ENCODE measurements around the gene ACAA2.

The ACAA2 gene

DNA sequence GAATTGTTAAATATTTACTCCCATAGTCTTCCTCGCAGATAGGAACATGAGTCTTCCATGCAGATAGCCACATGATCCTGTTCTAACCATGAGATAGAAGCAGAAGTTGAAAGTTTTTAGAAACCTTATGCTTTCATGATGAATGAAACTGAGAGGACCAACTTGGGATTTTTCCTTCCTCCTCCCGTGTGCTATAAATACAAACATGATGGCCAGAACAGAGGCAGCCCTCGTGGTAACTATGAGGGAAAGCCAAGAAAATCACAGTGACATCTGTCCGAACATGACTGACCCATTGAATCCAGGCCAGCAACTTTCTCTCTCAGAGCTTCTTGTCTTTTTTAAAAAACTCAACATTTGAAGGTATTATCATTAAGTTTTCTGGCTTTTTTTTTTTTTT is 78.5 kb downstream of the ACAA2 start:
- no peak for TF ChIP-seq ZFP30 (CRISPR knock-in tag; IDR thresholded peaks at IDR 0.05)
- TF ChIP-seq, protein P1, sequence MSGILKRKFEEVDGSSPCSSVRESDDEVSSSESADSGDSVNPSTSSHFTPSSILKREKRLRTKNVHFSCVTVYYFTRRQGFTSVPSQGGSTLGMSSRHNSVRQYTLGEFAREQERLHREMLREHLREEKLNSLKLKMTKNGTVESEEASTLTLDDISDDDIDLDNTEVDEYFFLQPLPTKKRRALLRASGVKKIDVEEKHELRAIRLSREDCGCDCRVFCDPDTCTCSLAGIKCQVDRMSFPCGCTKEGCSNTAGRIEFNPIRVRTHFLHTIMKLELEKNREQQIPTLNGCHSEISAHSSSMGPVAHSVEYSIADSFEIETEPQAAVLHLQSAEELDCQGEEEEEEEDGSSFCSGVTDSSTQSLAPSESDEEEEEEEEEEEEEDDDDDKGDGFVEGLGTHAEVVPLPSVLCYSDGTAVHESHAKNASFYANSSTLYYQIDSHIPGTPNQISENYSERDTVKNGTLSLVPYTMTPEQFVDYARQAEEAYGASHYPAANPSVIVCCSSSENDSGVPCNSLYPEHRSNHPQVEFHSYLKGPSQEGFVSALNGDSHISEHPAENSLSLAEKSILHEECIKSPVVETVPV (CRISPR knock-in tag; IDR thresholded peaks at IDR 0.05): no peak
- no peak for TF ChIP-seq TCF4 (CRISPR knock-in tag; IDR thresholded peaks at IDR 0.05; ENCODE audit: borderline replicate concordance)
- no peak for TF ChIP-seq TOX (CRISPR knock-in tag; IDR thresholded peaks at IDR 0.05; ENCODE audit: borderline replicate concordance)
- no peak for TF ChIP-seq ZC3H10 (CRISPR knock-in tag; IDR thresholded peaks at IDR 0.05)
- TF ChIP-seq BACH2 (CRISPR knock-in tag; IDR thresholded peaks at IDR 0.05; ENCODE audit: borderline replicate concordance): no peak
- TF ChIP-seq, protein P2, sequence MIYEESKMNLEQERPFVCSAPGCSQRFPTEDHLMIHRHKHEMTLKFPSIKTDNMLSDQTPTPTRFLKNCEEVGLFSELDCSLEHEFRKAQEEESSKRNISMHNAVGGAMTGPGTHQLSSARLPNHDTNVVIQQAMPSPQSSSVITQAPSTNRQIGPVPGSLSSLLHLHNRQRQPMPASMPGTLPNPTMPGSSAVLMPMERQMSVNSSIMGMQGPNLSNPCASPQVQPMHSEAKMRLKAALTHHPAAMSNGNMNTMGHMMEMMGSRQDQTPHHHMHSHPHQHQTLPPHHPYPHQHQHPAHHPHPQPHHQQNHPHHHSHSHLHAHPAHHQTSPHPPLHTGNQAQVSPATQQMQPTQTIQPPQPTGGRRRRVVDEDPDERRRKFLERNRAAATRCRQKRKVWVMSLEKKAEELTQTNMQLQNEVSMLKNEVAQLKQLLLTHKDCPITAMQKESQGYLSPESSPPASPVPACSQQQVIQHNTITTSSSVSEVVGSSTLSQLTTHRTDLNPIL (CRISPR knock-in tag; IDR thresholded peaks at IDR 0.05; ENCODE audit: low read depth): no peak
- TF ChIP-seq ZNF70 (CRISPR knock-in tag; IDR thresholded peaks at IDR 0.05): no peak
- no peak for TF ChIP-seq ZNF8 (CRISPR knock-in tag; IDR thresholded peaks at IDR 0.05)
- TF ChIP-seq, protein P3, sequence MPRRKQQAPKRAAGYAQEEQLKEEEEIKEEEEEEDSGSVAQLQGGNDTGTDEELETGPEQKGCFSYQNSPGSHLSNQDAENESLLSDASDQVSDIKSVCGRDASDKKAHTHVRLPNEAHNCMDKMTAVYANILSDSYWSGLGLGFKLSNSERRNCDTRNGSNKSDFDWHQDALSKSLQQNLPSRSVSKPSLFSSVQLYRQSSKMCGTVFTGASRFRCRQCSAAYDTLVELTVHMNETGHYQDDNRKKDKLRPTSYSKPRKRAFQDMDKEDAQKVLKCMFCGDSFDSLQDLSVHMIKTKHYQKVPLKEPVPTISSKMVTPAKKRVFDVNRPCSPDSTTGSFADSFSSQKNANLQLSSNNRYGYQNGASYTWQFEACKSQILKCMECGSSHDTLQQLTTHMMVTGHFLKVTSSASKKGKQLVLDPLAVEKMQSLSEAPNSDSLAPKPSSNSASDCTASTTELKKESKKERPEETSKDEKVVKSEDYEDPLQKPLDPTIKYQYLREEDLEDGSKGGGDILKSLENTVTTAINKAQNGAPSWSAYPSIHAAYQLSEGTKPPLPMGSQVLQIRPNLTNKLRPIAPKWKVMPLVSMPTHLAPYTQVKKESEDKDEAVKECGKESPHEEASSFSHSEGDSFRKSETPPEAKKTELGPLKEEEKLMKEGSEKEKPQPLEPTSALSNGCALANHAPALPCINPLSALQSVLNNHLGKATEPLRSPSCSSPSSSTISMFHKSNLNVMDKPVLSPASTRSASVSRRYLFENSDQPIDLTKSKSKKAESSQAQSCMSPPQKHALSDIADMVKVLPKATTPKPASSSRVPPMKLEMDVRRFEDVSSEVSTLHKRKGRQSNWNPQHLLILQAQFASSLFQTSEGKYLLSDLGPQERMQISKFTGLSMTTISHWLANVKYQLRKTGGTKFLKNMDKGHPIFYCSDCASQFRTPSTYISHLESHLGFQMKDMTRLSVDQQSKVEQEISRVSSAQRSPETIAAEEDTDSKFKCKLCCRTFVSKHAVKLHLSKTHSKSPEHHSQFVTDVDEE (CRISPR knock-in tag; IDR thresholded peaks at IDR 0.05): no peak
- no peak for TF ChIP-seq CSDC2 (CRISPR knock-in tag; IDR thresholded peaks at IDR 0.05)
- TF ChIP-seq, protein P4, sequence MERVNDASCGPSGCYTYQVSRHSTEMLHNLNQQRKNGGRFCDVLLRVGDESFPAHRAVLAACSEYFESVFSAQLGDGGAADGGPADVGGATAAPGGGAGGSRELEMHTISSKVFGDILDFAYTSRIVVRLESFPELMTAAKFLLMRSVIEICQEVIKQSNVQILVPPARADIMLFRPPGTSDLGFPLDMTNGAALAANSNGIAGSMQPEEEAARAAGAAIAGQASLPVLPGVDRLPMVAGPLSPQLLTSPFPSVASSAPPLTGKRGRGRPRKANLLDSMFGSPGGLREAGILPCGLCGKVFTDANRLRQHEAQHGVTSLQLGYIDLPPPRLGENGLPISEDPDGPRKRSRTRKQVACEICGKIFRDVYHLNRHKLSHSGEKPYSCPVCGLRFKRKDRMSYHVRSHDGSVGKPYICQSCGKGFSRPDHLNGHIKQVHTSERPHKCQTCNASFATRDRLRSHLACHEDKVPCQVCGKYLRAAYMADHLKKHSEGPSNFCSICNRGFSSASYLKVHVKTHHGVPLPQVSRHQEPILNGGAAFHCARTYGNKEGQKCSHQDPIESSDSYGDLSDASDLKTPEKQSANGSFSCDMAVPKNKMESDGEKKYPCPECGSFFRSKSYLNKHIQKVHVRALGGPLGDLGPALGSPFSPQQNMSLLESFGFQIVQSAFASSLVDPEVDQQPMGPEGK (CRISPR knock-in tag; IDR thresholded peaks at IDR 0.05; ENCODE audit: borderline replicate concordance): no peak
- TF ChIP-seq ESRRG (CRISPR knock-in tag; IDR thresholded peaks at IDR 0.05): no peak
- TF ChIP-seq PPARA (CRISPR knock-in tag; IDR thresholded peaks at IDR 0.05; ENCODE audit: borderline replicate concordance): no peak
- no peak for TF ChIP-seq ZNF565 (CRISPR knock-in tag; conservative IDR thresholded peaks at IDR 0.05; ENCODE audit: low read depth)
- TF ChIP-seq RARB (CRISPR knock-in tag; IDR thresholded peaks at IDR 0.05): no peak
- TF ChIP-seq ISL1 (CRISPR knock-in tag; IDR thresholded peaks at IDR 0.05): no peak
- no peak for ATAC-seq

DNA sequence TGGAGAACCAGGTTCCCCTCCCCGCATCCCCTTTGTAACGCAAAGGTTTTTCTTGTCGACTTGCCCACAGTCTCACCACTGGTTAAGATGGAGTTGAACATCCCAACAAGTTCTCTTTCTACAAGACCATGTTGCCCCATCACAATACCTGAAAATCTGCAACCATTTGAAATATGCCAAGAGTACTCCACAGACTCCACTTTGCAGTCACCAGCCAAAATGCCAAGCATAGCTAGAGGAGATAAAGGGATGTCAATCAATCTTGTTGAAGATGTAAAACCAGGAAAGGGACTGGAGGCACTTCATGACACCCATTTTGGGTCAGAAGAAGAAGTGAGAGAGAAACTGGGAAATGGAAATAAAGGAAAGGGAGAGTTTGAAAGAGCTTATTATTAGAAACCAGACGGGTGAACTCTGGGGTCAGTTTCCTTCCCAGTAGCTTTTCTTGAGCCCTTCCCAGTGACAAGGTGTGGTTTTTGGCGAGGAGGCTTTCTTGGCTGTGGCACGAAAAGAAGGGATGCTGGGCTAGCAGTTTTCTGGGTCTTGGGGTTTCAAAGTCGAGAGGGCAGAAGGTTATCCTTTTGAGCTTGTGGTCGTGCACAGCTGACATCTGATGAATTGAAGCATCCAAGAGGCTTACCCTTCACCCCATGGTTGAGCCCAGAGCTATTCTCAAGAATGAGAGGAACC is 79.3 kb downstream of the ACAA2 start:
- TF ChIP-seq ZC3H10 (CRISPR knock-in tag; IDR thresholded peaks at IDR 0.05) (no peak), ZFP30 (CRISPR knock-in tag; IDR thresholded peaks at IDR 0.05) (no peak), ESRRG (CRISPR knock-in tag; IDR thresholded peaks at IDR 0.05) (no peak), OSR1 (CRISPR knock-in tag; IDR thresholded peaks at IDR 0.05) (no peak), ISL1 (CRISPR knock-in tag; IDR thresholded peaks at IDR 0.05) (no peak)
- TF ChIP-seq, protein P5, sequence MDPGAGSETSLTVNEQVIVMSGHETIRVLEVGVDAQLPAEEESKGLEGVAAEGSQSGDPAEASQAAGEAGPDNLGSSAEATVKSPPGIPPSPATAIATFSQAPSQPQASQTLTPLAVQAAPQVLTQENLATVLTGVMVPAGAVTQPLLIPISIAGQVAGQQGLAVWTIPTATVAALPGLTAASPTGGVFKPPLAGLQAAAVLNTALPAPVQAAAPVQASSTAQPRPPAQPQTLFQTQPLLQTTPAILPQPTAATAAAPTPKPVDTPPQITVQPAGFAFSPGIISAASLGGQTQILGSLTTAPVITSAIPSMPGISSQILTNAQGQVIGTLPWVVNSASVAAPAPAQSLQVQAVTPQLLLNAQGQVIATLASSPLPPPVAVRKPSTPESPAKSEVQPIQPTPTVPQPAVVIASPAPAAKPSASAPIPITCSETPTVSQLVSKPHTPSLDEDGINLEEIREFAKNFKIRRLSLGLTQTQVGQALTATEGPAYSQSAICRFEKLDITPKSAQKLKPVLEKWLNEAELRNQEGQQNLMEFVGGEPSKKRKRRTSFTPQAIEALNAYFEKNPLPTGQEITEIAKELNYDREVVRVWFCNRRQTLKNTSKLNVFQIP (CRISPR knock-in tag; IDR thresholded peaks at IDR 0.05; ENCODE audit: borderline replicate concordance, low read depth): no peak
- ATAC-seq: no peak

DNA sequence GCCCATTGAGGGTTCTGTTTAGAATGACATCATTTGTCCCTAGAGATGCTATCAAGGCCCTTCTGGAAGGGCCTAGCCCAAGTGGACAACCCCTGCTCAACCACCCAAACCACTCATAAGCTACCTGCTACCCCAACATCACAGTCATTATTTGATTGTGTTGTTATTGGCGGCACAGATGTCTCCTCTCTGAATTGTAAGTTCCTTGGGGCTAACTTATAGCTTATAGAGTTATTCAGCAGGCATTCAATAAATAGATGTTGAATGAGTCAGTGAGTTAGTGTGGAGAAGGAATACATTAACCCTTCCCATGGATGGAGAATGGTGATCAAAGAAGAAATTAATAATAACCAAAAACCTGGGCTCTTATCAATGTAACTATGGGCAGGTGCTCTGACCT is 80.0 kb downstream of the ACAA2 start:
- peak; percentile 42; the same call in 1 of the 3 replicates for ATAC-seq
- TF ChIP-seq ZFP3 (CRISPR knock-in tag; IDR thresholded peaks at IDR 0.05): no peak
